ENCODE measurements around the gene ASB7.
A peak's percentile ranks its signal among the peaks of the same experiment; 100 is the strongest.

Gene ASB7

DNA sequence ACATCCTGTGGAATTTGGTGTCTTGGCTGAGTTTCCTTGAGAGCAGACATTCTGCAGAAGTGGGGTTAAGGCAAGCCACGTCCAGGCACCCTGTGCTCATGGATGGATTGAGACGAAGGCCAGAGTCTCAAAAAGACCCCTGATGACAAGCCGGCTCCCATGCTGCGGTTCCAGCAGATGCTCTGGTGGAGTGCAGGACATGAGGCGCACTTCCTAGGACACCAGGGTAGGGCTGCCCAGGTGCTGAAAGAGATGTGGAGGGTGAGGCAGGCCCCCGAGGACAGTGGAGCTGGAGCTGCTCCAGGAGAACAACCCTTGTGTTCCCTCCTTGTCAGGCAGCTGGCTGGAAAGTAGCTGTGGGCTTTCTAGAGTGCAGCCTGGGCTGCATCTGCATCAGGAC, 81.0 kb downstream of the ASB7 start:
- in situ Hi-C loops (cut with HindIII; ENCODE audit: low sequenced_read_pairs) = no loop called here
- no peak for DNase-seq (ENCODE audit: low read depth, low spot score)
- H3K4me3 ChIP-seq (ENCODE audit: low read depth, low read length) = no peak overlapping the region
- TF ChIP-seq, protein P1, sequence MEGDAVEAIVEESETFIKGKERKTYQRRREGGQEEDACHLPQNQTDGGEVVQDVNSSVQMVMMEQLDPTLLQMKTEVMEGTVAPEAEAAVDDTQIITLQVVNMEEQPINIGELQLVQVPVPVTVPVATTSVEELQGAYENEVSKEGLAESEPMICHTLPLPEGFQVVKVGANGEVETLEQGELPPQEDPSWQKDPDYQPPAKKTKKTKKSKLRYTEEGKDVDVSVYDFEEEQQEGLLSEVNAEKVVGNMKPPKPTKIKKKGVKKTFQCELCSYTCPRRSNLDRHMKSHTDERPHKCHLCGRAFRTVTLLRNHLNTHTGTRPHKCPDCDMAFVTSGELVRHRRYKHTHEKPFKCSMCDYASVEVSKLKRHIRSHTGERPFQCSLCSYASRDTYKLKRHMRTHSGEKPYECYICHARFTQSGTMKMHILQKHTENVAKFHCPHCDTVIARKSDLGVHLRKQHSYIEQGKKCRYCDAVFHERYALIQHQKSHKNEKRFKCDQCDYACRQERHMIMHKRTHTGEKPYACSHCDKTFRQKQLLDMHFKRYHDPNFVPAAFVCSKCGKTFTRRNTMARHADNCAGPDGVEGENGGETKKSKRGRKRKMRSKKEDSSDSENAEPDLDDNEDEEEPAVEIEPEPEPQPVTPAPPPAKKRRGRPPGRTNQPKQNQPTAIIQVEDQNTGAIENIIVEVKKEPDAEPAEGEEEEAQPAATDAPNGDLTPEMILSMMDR (IDR thresholded peaks at IDR 0.05; ENCODE audit: low read depth, low read length) = no peak

DNA sequence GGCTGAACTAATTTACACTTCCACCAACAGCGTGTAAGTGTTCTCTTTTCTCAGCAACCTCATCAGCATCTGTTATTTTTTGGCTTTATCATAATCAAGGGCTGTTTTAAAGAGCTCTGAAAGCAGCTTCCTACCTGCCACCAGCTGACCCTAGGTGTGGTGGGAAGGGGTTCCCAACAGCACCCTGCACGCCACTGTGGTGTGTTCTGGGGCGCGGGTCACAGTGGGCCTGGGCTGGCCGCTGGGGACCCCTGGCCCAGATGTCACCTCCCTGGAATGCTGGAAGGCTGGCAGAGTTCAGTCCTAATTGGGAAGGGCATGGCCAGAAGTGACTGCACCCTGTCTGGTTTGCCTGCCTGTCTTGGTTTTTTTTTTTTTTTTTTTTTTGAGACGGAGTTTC, 82.2 kb downstream of the ASB7 start:
- TF ChIP-seq, protein P1 (IDR thresholded peaks at IDR 0.05; ENCODE audit: low read depth, low read length) = no peak
- H3K4me3 ChIP-seq (ENCODE audit: low read depth, low read length) = no peak overlapping the region
- in situ Hi-C loops (cut with HindIII; ENCODE audit: low sequenced_read_pairs) = no loop called here
- DNase-seq (ENCODE audit: low read depth, low spot score) = no peak

DNA sequence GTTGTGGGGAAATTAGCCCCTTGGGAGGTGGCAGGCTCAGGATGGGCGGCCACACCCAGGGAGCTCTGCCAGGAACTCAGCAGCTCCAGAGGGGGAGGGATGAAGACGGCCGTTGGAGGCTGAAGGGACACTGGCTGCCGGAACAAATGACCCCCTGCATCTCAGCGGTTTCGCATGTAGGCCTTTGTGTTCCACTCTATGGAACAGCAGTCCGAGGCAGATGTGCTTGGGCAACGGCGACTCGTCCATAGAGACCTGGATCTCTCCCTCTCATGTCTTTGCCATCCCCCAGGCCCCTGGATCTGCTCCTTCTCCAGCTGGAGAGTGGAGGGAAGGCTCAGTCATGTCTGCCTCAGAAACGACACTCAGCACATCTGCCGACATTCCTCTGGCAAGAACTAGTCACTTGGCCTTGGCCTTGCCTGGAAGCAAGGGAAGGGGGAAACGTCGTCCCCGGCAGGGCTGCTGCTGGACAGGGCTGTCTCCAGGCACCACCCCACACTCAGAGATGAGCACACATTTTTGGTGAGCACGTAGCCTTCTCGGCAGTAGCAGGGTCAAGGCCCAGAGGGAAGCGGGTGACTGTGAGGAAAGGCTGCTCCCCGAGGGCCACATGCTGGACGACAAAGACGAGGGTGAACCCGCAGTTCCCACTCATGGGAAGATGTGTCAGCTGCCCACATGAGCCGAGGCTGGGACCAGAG, 83.8 kb downstream of the ASB7 start:
- H3K4me3 ChIP-seq (ENCODE audit: low read depth, low read length) = no peak overlapping the region
- no peak for DNase-seq (ENCODE audit: low read depth, low spot score)
- TF ChIP-seq, protein P1 (IDR thresholded peaks at IDR 0.05; ENCODE audit: low read depth, low read length) = no peak
- in situ Hi-C loops (cut with HindIII; ENCODE audit: low sequenced_read_pairs) = no loop called here

DNA sequence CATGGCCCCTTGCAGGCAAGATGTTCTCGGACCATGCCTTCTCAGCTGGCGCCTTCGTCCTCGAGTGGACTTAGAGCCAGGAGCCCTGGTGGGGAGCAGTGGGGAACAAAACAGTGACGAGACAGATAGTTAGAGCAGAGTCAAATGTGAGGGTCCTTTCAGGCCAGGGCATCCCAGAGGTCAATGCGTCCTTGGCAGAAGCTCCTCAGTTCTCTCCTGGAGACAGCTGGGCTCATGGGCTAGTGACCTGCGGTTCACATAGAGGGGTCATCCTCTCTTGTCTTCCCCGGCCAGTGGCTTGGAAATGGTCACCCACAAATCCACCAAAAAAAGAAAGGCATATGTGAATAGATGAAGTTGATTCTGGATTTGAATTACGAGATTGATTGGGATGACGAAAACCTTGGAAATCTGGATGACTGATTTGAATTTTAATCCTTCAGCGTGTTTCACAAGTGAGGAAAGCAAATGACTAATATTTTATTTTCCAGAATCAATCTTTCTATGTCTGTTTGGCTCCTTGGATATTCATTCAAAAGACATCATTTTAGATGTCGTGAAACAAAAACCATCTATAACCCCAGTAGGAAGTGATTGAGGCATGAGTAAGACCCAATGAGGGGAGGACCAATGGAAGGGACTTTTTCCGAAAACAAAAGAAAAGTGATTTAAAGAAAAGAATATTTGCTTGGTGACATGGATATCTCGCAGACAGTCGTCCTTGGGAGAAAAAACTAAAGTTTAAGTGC, 84.5 kb downstream of the ASB7 start:
- peak; percentile 77 for DNase-seq (ENCODE audit: low read depth, low spot score)
- peak overlapping the region; percentile 1 for H3K4me3 ChIP-seq (ENCODE audit: low read depth, low read length)
- in situ Hi-C loops (cut with HindIII; ENCODE audit: low sequenced_read_pairs) = no loop called here
- TF ChIP-seq, protein P1 (IDR thresholded peaks at IDR 0.05; ENCODE audit: low read depth, low read length) = no peak

DNA sequence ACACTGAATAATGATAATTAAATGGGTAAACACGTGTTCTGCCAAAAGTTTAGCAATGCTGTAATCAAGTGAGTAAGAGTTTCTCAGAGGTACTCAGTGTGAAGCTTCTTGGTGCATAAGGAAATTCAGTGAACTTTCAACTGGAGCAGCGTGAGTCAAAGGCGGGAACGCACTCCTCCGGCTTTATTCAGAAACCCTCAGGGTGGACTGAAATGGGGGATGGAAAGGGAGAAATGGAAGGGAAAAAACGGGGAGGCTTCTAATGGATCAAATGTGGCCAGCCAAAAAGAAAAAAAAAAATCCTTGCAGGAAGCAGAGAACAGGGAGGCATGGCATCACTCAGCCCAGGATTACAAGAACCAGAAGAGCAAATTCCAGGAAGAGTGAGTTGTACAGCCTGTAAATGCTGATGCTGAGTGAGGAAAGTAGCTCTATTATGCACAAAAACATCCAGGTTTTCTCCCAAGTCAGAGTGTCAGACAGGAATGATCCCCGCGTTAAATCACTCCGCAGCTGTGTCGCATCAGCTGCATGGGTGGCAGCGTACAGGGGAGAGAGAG, 85.3 kb downstream of the ASB7 start:
- in situ Hi-C loops (cut with HindIII; ENCODE audit: low sequenced_read_pairs) = no loop called here
- TF ChIP-seq, protein P1 (IDR thresholded peaks at IDR 0.05; ENCODE audit: low read depth, low read length) = no peak
- DNase-seq (ENCODE audit: low read depth, low spot score) = peak; percentile 85
- peak overlapping the region; percentile 1 for H3K4me3 ChIP-seq (ENCODE audit: low read depth, low read length)

DNA sequence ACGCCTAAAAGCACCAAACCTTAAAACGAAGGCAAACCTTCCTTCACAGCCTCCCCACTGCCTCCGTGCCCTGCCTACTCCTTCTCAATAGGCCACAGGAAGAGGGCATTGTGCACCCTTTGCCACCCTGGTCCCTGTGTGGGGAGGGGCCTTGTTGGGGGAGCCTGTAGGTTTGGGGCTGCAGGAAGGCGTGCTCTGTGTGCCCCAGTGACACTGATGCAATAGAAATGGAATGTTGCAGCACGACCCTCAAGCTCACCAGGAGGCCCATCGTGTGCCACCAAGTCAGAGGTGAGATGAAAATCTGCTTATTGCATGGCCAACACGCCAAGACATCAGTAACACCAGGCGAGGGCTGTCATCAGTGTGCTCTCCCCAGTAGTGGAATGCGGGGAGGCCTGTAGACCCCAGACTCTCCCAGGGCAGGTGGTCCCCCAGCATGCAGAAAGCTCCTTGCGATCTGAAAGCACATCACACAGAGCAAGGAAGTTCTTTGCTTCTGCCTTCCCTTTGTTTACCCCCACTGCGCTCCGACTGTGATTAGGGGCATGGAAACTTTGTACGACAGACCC, 86.2 kb downstream of the ASB7 start:
- H3K4me3 ChIP-seq (ENCODE audit: low read depth, low read length) = no peak overlapping the region
- TF ChIP-seq, protein P1 (IDR thresholded peaks at IDR 0.05; ENCODE audit: low read depth, low read length) = no peak
- no peak for DNase-seq (ENCODE audit: low read depth, low spot score)
- in situ Hi-C loops (cut with HindIII; ENCODE audit: low sequenced_read_pairs) = no loop called here
